Thyroid gland (tissue), 4 donors: ENCODE results near the gene KAT6B. TPM values are rescaled to one million over a fixed set of nuclear protein-coding genes. Genes with fewer than 3 reads are reported as not detected.

Experiments used
- DNase-seq, 2 donors: peaks; one replicate each; pipeline ENCODE4 v3.0.0-alpha.2; 2019
- H3K27ac ChIP-seq, 3 donors: fragments of 200-600 bp; sonication (generic); 1 replicate in 2 of 3; 2 replicates in 1 of 3; pipeline ENCODE4 v1.5.1; 2016 to 2019; ENCODE audit warnings: mild to moderate bottlenecking in 1 of 3, moderate library complexity in 1 of 3
- H3K27me3 ChIP-seq: fragments of 200-600 bp; sonication (generic); one replicate; pipeline ENCODE4 v1.5.1; 2019
- H3K36me3 ChIP-seq, 2 donors: fragments of 200-600 bp; sonication (generic); one replicate each; pipeline ENCODE4 v1.5.1; 2016 to 2019
- H3K4me1 ChIP-seq, 2 donors: fragments of 200-600 bp; sonication (generic); one replicate each; pipeline ENCODE4 v1.5.1; 2017 to 2019
- H3K4me3 ChIP-seq, 3 donors: fragments of 200-600 bp; sonication (generic); replicated peaks in 1 of 3; 1 replicate in 2 of 3; 2 replicates in 1 of 3; pipeline ENCODE4 v1.5.1; 2016; ENCODE audit warnings: mild to moderate bottlenecking in 1 of 3
- H3K9me3 ChIP-seq: fragments of 200-600 bp; sonication (generic); one replicate; pipeline ENCODE4 v1.5.1; 2017
- POLR2A ChIP-seq, 2 donors: fragments of 450-650 bp; IDR thresholded peaks; one replicate each; pipeline ENCODE4 v1.6.1; 2017; ENCODE audit warnings: antibody characterized with exemption in 2 of 2, mild to moderate bottlenecking in 2 of 2, moderate library complexity in 1 of 2
- WGBS, 2 donors: methylation state at CpG; one replicate each; pipeline ENCODE4 v1.1.5; 2017; 5-methylcytosine and 5-hydroxymethylcytosine counted together
- intact Hi-C: fragments of 100-400 bp; cut with DNase I; formaldehyde crosslinking; loops from one replicate; pipeline ENCODE4 v1.15.1; 2023
- total RNA-seq, 4 donors: library from RNA; depleted of rRNA; stranded (reverse); fragments of >200 nt; gene quantifications; one replicate each; pipeline ENCODE4 v1.2.3, GENCODE V29; 2016
- TF ChIP-seq, protein P1 (sequence below), 6 experiments: fragments of 200-600 bp in 3 of 6; fragments of 450-650 bp in 3 of 6; sonication (generic) in 3 of 6; IDR thresholded peaks; one replicate each; pipeline ENCODE4 v1.5.1; 2016 to 2019; ENCODE audit warnings: antibody characterized with exemption in 6 of 6, mild to moderate bottlenecking in 2 of 6, inconsistent platforms in 1 of 6, moderate library complexity in 1 of 6

KAT6B gene
- total RNA-seq, 4 donors from 2014 or later: 56.5 to 115 (median 76.3) TPM

DNA sequence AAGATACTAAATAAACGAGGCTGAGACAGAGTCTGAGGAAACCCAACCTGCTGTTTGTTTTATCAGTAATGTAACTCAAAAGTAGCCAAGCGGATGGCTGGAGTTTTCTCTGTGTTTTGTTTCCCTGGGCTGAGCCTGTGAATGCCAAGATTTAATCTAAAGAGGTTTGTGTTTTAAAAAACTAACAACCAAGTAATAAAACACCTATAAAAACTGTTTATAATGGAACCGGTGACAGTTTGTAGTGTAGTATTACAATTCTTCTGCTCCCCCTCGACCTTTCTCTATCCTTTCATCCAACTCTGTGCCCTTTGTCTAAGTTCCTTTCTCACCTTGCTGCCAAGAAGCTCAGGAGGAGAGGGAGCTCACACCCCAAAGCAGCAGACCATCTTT lies 2.6 kb upstream of the KAT6B start:
- 20 to 23% methylated on average over 4 of the region's 4 CpGs for WGBS, 2 donors
- TF ChIP-seq, protein P1, sequence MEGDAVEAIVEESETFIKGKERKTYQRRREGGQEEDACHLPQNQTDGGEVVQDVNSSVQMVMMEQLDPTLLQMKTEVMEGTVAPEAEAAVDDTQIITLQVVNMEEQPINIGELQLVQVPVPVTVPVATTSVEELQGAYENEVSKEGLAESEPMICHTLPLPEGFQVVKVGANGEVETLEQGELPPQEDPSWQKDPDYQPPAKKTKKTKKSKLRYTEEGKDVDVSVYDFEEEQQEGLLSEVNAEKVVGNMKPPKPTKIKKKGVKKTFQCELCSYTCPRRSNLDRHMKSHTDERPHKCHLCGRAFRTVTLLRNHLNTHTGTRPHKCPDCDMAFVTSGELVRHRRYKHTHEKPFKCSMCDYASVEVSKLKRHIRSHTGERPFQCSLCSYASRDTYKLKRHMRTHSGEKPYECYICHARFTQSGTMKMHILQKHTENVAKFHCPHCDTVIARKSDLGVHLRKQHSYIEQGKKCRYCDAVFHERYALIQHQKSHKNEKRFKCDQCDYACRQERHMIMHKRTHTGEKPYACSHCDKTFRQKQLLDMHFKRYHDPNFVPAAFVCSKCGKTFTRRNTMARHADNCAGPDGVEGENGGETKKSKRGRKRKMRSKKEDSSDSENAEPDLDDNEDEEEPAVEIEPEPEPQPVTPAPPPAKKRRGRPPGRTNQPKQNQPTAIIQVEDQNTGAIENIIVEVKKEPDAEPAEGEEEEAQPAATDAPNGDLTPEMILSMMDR (IDR thresholded peaks at IDR 0.05): no peak
- TF ChIP-seq POLR2A (IDR thresholded peaks at IDR 0.05): no peak
- intact Hi-C loops: loop anchor here (10.0 kb wide), 1 partner anchor 411 kb away; the partner anchor contains the start of gene COMTD1

DNA sequence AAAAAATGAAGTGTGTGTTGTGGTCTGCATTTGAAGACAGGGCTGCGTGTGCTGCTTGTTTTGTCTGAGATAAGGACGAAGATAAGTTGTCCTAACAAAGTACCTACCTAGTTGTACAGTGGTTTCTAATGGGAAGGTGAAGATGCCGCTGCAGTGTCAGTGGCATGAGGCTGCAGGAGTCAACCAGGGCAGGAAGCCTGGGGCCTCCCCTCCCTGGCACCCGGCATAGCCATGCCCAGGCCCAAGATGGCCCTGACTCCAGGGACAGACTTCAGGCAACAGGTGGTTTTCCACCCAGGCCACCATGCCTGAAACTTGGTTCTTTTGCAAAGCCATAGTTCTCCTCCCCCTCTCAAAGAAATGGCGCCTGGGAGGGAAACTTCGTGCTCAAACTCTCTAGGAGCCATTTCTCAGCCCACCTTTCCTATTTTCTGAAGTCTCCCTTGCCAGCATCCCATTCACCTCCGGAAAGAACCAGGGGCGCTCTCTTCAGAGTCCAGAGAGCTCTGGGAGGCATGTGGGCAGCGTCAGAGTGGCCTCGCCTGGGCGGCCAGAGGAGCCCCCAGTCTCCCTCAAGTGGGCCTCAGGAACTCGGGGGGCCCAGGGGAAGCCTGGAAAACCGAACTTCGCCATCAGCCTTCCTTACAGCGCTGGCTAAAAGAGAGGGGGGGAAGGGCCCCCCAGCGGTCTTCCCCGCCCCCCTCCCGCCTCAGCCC lies 2.1 kb upstream of the KAT6B start:
- Histone ChIP-seq H3K36me3 (no peaks in the 10 kb centered on the region), H3K4me1 (peaks cover 26 to 35% of the 10 kb centered on the region in 2 donors), H3K27ac (peak overlapping the region; percentile 73 to 79 (median 79)), H3K4me3 (peak overlapping the region; percentile 79 to 93 (median 89)), H3K9me3 (no peaks in the 10 kb centered on the region), H3K27me3 (no peaks in the 10 kb centered on the region)
- WGBS, 2 donors: 35 to 37% methylated on average over 15 to 16 of the region's 18 CpGs
- TF ChIP-seq, protein P1 (IDR thresholded peaks at IDR 0.05): no peak
- no peak for TF ChIP-seq POLR2A (IDR thresholded peaks at IDR 0.05)
- DNase-seq: peak; percentile 16 to 20
- intact Hi-C loops: loop anchor here (10.0 kb wide), 1 partner anchor 410 kb away; the partner anchor contains the start of gene COMTD1

More for the DNA sequence above, 2.6 kb upstream of the KAT6B start:
- Histone ChIP-seq H3K9me3 (no peaks in the 10 kb centered on the region), H3K27ac (peak overlapping the region; percentile 51 to 79 (median 79)), H3K4me3 (no peak overlapping the region), H3K36me3 (no peaks in the 10 kb centered on the region), H3K27me3 (no peaks in the 10 kb centered on the region), H3K4me1 (peaks cover 26 to 35% of the 10 kb centered on the region in 2 donors)
- DNase-seq: peak; percentile 22 to 27

DNA sequence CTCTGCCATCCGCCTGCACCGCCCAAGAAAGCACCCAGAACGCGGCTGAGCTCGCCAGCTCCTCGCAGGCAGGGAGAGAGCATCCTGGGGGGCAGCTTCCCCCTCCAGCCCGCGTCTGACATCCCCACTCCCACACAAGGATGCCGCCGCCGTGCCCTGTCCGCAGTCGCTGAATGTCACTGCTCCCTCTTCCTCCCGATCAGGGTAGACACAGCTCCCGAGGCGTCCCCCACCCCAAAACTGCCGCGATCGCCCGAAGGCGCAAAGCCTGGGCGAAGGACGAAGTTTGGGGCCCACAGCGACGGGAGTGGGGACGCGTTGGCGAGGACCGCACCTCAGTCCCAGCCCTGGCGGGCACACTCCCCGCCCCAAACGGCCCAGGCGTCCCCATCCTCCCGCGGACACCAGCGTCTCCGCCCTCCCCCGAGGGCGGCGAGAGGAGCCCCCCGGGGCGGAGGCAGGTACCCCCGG lies 1.5 kb upstream of the KAT6B start:
- intact Hi-C loops: loop anchor here (10.0 kb wide), 1 partner anchor 410 kb away; the partner anchor contains the start of gene COMTD1
- 0% methylated on average over 38 of the region's 43 CpGs; no CpG with 5 or more reads in 1 of the 2 donors for WGBS, 2 donors
- H3K4me1 ChIP-seq: peaks cover 26 to 35% of the 10 kb centered on the region in 2 donors

DNA sequence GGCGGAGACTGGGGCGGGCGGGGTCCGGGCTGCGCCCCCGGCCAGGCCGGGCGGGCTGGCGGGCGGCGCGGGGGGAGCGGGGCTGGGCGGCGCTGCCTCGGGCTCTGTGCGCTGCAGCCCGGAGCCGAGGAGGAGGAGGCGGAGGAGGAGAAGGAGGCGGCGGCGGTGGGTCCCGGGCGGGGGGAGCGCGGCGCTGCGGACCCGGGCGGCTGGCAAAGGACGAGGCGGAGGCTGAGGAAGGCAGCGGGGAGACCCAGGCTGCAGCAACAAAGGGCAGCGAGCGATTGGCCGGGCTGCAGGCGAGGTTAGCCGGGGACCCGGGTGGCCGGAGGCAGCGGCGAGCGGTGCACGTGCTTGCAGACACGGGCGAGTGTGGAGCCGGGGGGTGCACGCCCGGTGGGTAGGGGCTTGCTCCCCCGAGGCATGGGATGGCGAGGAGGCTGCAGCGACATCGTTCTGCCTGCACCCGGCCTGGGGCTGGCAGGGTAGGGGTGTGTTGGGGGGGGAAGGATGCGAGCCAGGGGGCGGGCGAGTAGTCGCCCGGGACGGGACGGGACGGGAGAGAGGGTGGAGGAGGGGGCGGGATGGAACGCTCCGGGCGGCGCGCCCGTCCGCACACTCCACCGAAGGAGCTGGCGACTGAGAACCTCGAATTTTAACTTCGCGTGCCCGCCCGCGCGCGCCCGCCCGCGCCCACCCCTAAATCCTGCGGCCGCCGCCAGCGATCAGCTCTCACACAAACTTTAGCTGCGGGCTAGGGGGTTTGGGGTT lies 844 bp upstream of the KAT6B start:
- H3K9me3 ChIP-seq: no peaks in the 10 kb centered on the region
- WGBS, 2 donors: 0 to 1% methylated on average over 24 to 41 of the region's 89 CpGs
- peaks cover 26 to 35% of the 10 kb centered on the region in 2 donors for H3K4me1 ChIP-seq
- intact Hi-C loops: loop anchor here (10.0 kb wide), 1 partner anchor 409 kb away; the partner anchor contains the start of gene COMTD1
- DNase-seq: peak; percentile 61 to 71
- peak overlapping the region; percentile 73 to 79 (median 79) for H3K27ac ChIP-seq
- no peaks in the 10 kb centered on the region for H3K36me3 ChIP-seq
- no peaks in the 10 kb centered on the region for H3K27me3 ChIP-seq
- TF ChIP-seq, protein P1 (IDR thresholded peaks at IDR 0.05): no peak
- TF ChIP-seq POLR2A (IDR thresholded peaks at IDR 0.05): peak in 1 of 2 donors; percentile 30
- H3K4me3 ChIP-seq: peak overlapping the region; percentile 79 to 93 (median 89)

More for the DNA sequence above, 1.5 kb upstream of the KAT6B start:
- peak overlapping the region; percentile 73 to 79 (median 79) for H3K27ac ChIP-seq
- H3K27me3 ChIP-seq: no peaks in the 10 kb centered on the region
- H3K4me3 ChIP-seq: peak overlapping the region; percentile 79 to 93 (median 89)
- no peaks in the 10 kb centered on the region for H3K9me3 ChIP-seq
- no peaks in the 10 kb centered on the region for H3K36me3 ChIP-seq
- TF ChIP-seq POLR2A (IDR thresholded peaks at IDR 0.05): no peak
- TF ChIP-seq, protein P1 (IDR thresholded peaks at IDR 0.05): no peak
- DNase-seq: peak; percentile 29 to 40
